ENCODE results near the gene HMOX2.

HMOX2 gene

GRCh38 chr16:4455951-4456350 is 20.2 kb upstream of the HMOX2 start:
- Mint-ChIP-seq H3K4me1 (peaks cover 27% of the 10 kb centered on the region), H3K4me3 (no peak overlapping the region), H3K27ac (no peak overlapping the region), H3K27me3 (ENCODE audit: low read depth) (no peaks in the 10 kb centered on the region), H3K9me3 (no peaks in the 10 kb centered on the region), H3K36me3 (ENCODE audit: low read depth) (peaks cover 36% of the 10 kb centered on the region)
- TF ChIP-seq CTCF (IDR thresholded peaks at IDR 0.05; ENCODE audit: unreplicated experiment in 3 of 3), result no peak

GRCh38 chr16:4460936-4461249 is 15.3 kb upstream of the HMOX2 start:
- Mint-ChIP-seq H3K36me3 (ENCODE audit: low read depth) (peaks cover 29% of the 10 kb centered on the region), H3K27me3 (ENCODE audit: low read depth) (no peaks in the 10 kb centered on the region), H3K4me3 (no peak overlapping the region), H3K27ac (no peak overlapping the region), H3K4me1 (peaks cover 7% of the 10 kb centered on the region), H3K9me3 (no peaks in the 10 kb centered on the region)
- no peak for TF ChIP-seq CTCF (IDR thresholded peaks at IDR 0.05; ENCODE audit: unreplicated experiment in 3 of 3)

- TF ChIP-seq CTCF (IDR thresholded peaks at IDR 0.05; ENCODE audit: unreplicated experiment in 3 of 3), result no peak
- Mint-ChIP-seq H3K27me3 (ENCODE audit: low read depth) (no peaks in the 10 kb centered on the region), H3K36me3 (ENCODE audit: low read depth) (peaks cover 33% of the 10 kb centered on the region), H3K4me3 (no peak overlapping the region), H3K27ac (no peak overlapping the region), H3K4me1 (peaks cover 7% of the 10 kb centered on the region), H3K9me3 (no peaks in the 10 kb centered on the region)
Observed at GRCh38 chr16:4461250-4462085, 14.7 kb upstream of the HMOX2 start.

- H3K4me3 Mint-ChIP-seq, result no peak overlapping the region
- H3K36me3 Mint-ChIP-seq (ENCODE audit: low read depth), result peaks cover 36% of the 10 kb centered on the region
- TF ChIP-seq CTCF (IDR thresholded peaks at IDR 0.05; ENCODE audit: unreplicated experiment in 3 of 3), result no peak
- H3K27me3 Mint-ChIP-seq (ENCODE audit: low read depth), result no peaks in the 10 kb centered on the region
- no peak overlapping the region for H3K27ac Mint-ChIP-seq
- H3K4me1 Mint-ChIP-seq, result peaks cover 7% of the 10 kb centered on the region
- no peaks in the 10 kb centered on the region for H3K9me3 Mint-ChIP-seq
Observed at GRCh38 chr16:4463522-4464163, 12.6 kb upstream of the HMOX2 start.

- H3K9me3 Mint-ChIP-seq, result no peaks in the 10 kb centered on the region
- no peak overlapping the region for H3K4me3 Mint-ChIP-seq
- no peak overlapping the region for H3K27ac Mint-ChIP-seq
- H3K36me3 Mint-ChIP-seq (ENCODE audit: low read depth), result peaks cover 28% of the 10 kb centered on the region
- no peaks in the 10 kb centered on the region for H3K27me3 Mint-ChIP-seq (ENCODE audit: low read depth)
- TF ChIP-seq CTCF (IDR thresholded peaks at IDR 0.05; ENCODE audit: unreplicated experiment in 3 of 3), result no peak
- H3K4me1 Mint-ChIP-seq, result no peaks in the 10 kb centered on the region
Observed at GRCh38 chr16:4465977-4466779, 10.0 kb upstream of the HMOX2 start.
